Lower leg skin (tissue), 4 donors: ENCODE results near the gene GPATCH8. TPM values are rescaled to one million over a fixed set of nuclear protein-coding genes. Genes with fewer than 3 reads are reported as not detected.

ENCODE experiments used
- DNase-seq, 2 donors: peaks; one replicate each; pipeline ENCODE4 v3.0.0-alpha.2; 2019; ENCODE audit warnings: low spot score in 2 of 2
- H3K4me3 ChIP-seq: fragments of 200-600 bp; sonication (generic); 2 replicates; pipeline ENCODE4 v1.5.1; 2017; ENCODE audit warnings: mild to moderate bottlenecking, low read depth; ENCODE audit not compliant: poor library complexity, severe bottlenecking
- CTCF ChIP-seq, 3 donors: fragments of 450-650 bp; IDR thresholded peaks; one replicate each; pipeline ENCODE4 v1.5.1; 2016; ENCODE audit warnings: antibody characterized with exemption in 3 of 3, mild to moderate bottlenecking in 3 of 3, moderate library complexity in 2 of 3
- POLR2A ChIP-seq, 2 donors: fragments of 450-650 bp; IDR thresholded peaks; one replicate each; pipeline ENCODE4 v1.6.1; 2016 to 2017; ENCODE audit warnings: antibody characterized with exemption in 2 of 2, mild to moderate bottlenecking in 1 of 2, moderate library complexity in 1 of 2
- WGBS, 2 donors: methylation state at CpG; one replicate each; pipeline ENCODE4 v1.1.5; 2018; 5-methylcytosine and 5-hydroxymethylcytosine counted together
- intact Hi-C: fragments of 100-400 bp; cut with DNase I; formaldehyde crosslinking; loops from one replicate; pipeline ENCODE4 v1.15.0; 2023; ENCODE audit warnings: low total_unique reads
- total RNA-seq, 4 donors: library from RNA; depleted of rRNA; stranded (reverse); fragments of >200 nt; gene quantifications; one replicate each; pipeline ENCODE4 v1.1.0, GENCODE V29; 2016

Gene GPATCH8
- total RNA-seq, 4 donors from 2014 or later, result 31.1 to 43.1 (median 35.6) TPM

GRCh38 chr17:44360144-44360533 is 143.1 kb downstream of the GPATCH8 start:
- TF ChIP-seq POLR2A (IDR thresholded peaks at IDR 0.05) (no peak), CTCF (IDR thresholded peaks at IDR 0.05) (no peak)
- H3K4me3 ChIP-seq, result no peak overlapping the region
- intact Hi-C loops, result no loop called here
- DNase-seq, result no peak
- 53 to 57% methylated on average over 6 of the region's 6 CpGs for WGBS, 2 donors

GRCh38 chr17:44359458-44360143 is 143.6 kb downstream of the GPATCH8 start:
- TF ChIP-seq POLR2A (IDR thresholded peaks at IDR 0.05) (no peak), CTCF (IDR thresholded peaks at IDR 0.05) (no peak)
- intact Hi-C loops, result no loop called here
- 78 to 91% methylated on average over 11 to 14 of the region's 14 CpGs for WGBS, 2 donors
- H3K4me3 ChIP-seq, result no peak overlapping the region
- no peak for DNase-seq

- H3K4me3 ChIP-seq, result no peak overlapping the region
- no peak for DNase-seq
- 57 to 63% methylated on average over 6 of the region's 6 CpGs for WGBS, 2 donors
- intact Hi-C loops, result no loop called here
- TF ChIP-seq CTCF (IDR thresholded peaks at IDR 0.05) (no peak), POLR2A (IDR thresholded peaks at IDR 0.05) (no peak)
Observed at GRCh38 chr17:44359006-44359405, 144.2 kb downstream of the GPATCH8 start.

GRCh38 chr17:44358066-44358465 is 145.1 kb downstream of the GPATCH8 start:
- WGBS, 2 donors, result 89 to 90% methylated on average over 9 of the region's 9 CpGs
- DNase-seq, result no peak
- H3K4me3 ChIP-seq, result no peak overlapping the region
- no peak for TF ChIP-seq CTCF (IDR thresholded peaks at IDR 0.05)
- no peak for TF ChIP-seq POLR2A (IDR thresholded peaks at IDR 0.05)
- intact Hi-C loops, result no loop called here

- no peak overlapping the region for H3K4me3 ChIP-seq
- intact Hi-C loops, result no loop called here
- 67 to 83% methylated on average over 11 of the region's 11 CpGs for WGBS, 2 donors
- DNase-seq, result no peak
- no peak for TF ChIP-seq POLR2A (IDR thresholded peaks at IDR 0.05)
- TF ChIP-seq CTCF (IDR thresholded peaks at IDR 0.05), result no peak
Observed at GRCh38 chr17:44356241-44356640, 147.0 kb downstream of the GPATCH8 start.

GRCh38 chr17:44355642-44356099 is 147.5 kb downstream of the GPATCH8 start:
- no peak for DNase-seq
- 78 to 83% methylated on average over 16 to 17 of the region's 17 CpGs for WGBS, 2 donors
- intact Hi-C loops, result no loop called here
- TF ChIP-seq CTCF (IDR thresholded peaks at IDR 0.05) (no peak), POLR2A (IDR thresholded peaks at IDR 0.05) (no peak)
- no peak overlapping the region for H3K4me3 ChIP-seq
